GM19438 (cell line): ENCODE measurements around the gene EPG5.
"Not testable (repeated sequence)": the region's sequence is repeated elsewhere in the genome, so short reads cannot be mapped to it uniquely, and the experiment has no call there.

Experiments used
- ATAC-seq: cut with Tn5 transposase; IDR thresholded peaks from one replicate; pipeline ENCODE4 v1.9.1; 2021; ENCODE audit warnings: low read depth; ENCODE audit not compliant: unreplicated experiment

The EPG5 gene

GRCh38 chr18:45820106-45820745 is 146.9 kb downstream of the EPG5 start:
- no peak for ATAC-seq

DNA sequence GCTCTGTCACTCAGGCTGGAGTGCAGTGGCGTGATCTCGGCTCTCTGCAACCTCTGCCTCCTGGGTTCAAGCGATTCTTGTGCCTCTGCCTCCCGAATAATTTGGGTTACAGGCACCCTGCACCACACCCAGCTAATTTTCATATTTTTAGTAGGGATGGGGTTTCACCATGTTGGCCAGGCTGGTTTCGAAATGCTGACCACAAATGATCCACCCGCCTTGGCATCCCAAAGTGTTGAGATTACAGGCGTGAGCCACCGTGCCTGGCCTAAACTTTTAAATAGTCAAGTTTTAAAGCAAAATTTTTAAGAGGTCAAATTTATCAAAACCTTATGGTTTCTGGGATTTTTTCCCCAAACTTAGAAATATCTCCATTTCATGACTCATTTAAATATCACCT is 148.4 kb downstream of the EPG5 start:
- ATAC-seq: not testable (repeated sequence)

DNA sequence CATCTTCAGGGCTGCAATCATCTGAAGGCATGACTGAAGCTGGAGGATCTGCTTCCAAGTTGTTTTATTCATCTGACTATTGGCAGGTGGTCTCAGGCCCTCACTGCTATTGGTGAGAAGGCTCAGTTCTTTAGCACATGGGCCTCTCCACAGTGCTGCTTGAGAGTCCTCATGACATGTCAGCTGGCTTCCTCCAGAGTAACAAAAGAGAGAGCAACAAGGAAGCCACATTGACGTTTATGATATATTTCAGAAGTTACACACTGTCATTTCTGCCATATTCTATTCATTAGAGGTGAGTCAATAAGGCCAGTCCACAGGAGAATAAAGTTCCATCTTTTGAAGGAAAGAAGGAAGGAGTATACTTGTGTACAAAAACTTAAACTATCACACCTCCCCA is 149.6 kb downstream of the EPG5 start:
- no peak for ATAC-seq

GRCh38 chr18:45814733-45815132 is 152.4 kb downstream of the EPG5 start:
- not testable (repeated sequence) for ATAC-seq

DNA sequence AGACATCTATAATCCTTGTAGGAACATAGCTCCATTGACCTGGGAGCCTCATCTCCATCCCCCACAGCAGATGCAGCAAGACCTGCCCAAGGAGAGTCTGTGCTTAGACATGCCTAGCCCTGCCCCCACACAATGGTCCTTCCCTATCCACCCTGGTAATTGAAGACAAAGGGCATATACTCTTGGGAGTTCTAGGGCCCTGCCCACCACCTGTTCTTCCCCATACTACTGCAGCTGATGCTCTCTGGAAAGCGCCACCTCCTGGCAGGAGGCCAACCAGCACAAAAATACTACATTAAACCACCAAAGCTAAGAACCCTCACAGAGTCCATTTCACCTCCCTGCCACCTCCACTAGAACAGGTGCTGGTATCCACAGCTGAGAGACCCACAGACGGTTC is 160.0 kb downstream of the EPG5 start:
- ATAC-seq: not testable (repeated sequence)

DNA sequence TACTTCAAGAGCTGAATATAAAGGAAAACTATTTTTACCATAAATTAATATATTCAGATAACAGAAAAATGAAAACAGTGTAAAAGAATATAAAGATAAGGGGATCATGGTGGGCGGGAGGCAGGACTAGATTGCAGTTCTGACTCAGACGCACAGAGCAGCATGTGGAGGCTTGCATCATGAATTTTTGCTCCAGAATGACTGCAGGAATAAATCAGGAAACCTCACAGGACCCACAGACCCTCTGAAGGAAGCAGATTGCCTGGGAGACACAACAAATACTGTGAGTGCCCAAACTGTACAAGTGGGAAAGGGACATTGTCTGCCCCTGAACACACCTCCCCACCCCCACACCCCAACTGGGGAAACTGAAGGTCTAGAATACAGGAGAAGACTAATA is 160.9 kb downstream of the EPG5 start:
- ATAC-seq: no peak

DNA sequence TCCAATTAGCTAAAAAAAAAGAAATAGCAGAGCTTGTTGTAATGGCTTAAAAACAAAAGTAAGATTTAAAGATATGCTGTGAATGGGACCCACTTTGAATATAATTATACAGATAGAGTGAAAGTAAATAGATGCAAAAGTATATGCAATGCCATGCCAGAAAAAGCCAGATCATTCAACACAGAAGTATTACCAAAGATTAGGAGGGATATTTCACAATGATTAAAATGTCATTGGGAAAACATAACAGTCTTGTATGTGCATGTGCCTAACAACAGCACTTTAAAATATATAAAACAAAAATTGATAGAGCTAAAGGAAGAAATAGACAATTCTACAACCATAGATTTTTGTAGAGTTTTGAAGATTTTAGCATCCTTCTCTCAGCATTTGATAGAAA is 161.6 kb downstream of the EPG5 start:
- ATAC-seq: no peak

- no peak for ATAC-seq
Observed at GRCh38 chr18:45802814-45803492, 164.2 kb downstream of the EPG5 start.

DNA sequence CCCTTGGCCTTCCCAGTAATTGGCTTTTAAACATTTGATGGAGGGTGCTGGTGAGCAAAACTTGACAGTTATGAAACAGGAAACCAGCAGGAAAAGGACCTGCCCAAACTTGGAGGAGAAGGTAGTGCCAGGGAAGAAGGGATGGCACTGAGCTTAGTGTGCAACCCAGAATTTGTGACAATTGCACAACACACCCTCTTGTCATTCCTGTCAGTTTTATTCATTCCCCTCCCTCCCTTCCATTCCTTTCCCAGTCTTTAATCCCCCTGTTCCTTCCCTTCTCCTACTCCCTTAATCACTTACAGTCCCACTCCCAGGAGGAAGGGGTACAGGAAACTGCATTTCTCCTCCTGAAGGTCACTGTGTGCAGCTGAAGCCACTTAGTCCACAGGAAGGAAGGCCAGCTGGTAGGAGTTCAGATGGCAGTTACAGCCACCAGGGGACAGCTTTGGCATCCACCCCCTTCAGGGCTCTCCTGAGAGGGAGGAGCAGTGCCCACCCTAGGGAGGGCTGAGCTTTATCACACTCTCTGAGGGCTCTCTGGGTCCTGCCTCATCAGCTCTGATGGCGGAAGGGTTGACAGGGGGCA is 165.6 kb downstream of the EPG5 start:
- ATAC-seq: no peak
